Measurements from ENCODE around the gene GPR146.

Gene GPR146

DNA sequence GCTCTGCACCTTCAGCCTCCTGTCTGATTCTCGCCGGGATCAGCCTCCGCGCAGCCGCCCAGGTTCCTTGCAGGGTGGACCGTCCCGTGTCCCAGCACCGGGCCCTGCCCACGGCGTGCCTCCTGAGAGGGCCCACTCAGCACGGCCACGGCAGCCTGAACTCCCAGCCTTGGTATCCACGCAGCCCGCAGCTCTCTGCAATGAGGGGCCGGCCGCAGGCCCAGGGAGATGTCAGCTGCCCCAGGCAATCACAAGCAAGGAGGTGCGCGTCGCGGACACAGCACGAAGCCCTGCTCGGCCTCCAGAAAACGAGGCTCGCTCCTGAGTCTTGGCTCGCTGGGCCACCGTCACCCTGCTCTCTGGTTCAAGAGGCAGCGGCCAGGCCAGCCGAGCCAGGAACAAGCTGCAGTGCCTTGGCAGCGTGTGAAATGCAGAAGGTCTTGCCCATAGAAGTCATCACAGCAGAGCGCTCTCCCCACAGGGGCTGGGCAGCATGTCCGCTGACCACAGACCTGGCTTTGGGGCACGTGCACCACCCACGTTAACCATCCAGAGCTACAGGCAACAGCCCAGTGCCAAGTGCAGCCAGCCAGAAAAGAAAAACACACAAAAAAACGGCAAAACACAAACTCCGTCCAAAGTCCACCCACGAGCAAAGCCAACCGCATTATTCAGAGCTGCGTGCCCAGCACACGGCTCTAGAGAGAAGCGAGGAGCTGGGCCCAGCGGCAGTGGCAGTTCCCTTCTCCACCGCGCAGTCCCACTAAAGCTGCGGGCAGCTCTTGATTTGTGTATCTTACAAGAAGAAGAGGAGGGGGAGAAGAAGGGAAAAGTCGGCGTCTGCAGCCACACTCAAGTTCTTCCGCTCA, 57.5 kb downstream of the GPR146 start:
- no peak for TF ChIP-seq EZH2phosphoT487 (conservative IDR thresholded peaks at IDR 0.05; ENCODE audit: low read length)
- TF ChIP-seq, protein P1, sequence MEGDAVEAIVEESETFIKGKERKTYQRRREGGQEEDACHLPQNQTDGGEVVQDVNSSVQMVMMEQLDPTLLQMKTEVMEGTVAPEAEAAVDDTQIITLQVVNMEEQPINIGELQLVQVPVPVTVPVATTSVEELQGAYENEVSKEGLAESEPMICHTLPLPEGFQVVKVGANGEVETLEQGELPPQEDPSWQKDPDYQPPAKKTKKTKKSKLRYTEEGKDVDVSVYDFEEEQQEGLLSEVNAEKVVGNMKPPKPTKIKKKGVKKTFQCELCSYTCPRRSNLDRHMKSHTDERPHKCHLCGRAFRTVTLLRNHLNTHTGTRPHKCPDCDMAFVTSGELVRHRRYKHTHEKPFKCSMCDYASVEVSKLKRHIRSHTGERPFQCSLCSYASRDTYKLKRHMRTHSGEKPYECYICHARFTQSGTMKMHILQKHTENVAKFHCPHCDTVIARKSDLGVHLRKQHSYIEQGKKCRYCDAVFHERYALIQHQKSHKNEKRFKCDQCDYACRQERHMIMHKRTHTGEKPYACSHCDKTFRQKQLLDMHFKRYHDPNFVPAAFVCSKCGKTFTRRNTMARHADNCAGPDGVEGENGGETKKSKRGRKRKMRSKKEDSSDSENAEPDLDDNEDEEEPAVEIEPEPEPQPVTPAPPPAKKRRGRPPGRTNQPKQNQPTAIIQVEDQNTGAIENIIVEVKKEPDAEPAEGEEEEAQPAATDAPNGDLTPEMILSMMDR (IDR thresholded peaks at IDR 0.05; ENCODE audit: insufficient read depth, low read length, poor library complexity, severe bottlenecking) = no peak
- H3K36me3 ChIP-seq (ENCODE audit: low read length) = no peaks in the 10 kb centered on the region
- H3K9ac ChIP-seq (ENCODE audit: low read length) = no peak overlapping the region
- no peaks in the 10 kb centered on the region for H3K79me2 ChIP-seq (ENCODE audit: insufficient read depth, low read length)
- no peaks in the 10 kb centered on the region for H4K20me1 ChIP-seq (ENCODE audit: low read depth, low read length)
- H3K9me3 ChIP-seq (ENCODE audit: insufficient read depth, low read length) = no peaks in the 10 kb centered on the region
- H3K4me2 ChIP-seq (ENCODE audit: low read depth, low read length, poor library complexity, severe bottlenecking) = no peak overlapping the region
- H3K27ac ChIP-seq (ENCODE audit: low read depth, low read length) = no peak overlapping the region
- H3K27me3 ChIP-seq (ENCODE audit: low read length) = no peaks in the 10 kb centered on the region
- H3K4me3 ChIP-seq (ENCODE audit: insufficient read depth, low read length, poor library complexity, severe bottlenecking) = no peak overlapping the region
- H3F3A ChIP-seq (ENCODE audit: insufficient read depth) = no peaks in the 10 kb centered on the region
- no peak overlapping the region for H2AFZ ChIP-seq (ENCODE audit: low read depth, low read length, severe bottlenecking)
- no peaks in the 10 kb centered on the region for H3K9me2 ChIP-seq (replicated peaks; ENCODE audit: insufficient read depth, low read length)

DNA sequence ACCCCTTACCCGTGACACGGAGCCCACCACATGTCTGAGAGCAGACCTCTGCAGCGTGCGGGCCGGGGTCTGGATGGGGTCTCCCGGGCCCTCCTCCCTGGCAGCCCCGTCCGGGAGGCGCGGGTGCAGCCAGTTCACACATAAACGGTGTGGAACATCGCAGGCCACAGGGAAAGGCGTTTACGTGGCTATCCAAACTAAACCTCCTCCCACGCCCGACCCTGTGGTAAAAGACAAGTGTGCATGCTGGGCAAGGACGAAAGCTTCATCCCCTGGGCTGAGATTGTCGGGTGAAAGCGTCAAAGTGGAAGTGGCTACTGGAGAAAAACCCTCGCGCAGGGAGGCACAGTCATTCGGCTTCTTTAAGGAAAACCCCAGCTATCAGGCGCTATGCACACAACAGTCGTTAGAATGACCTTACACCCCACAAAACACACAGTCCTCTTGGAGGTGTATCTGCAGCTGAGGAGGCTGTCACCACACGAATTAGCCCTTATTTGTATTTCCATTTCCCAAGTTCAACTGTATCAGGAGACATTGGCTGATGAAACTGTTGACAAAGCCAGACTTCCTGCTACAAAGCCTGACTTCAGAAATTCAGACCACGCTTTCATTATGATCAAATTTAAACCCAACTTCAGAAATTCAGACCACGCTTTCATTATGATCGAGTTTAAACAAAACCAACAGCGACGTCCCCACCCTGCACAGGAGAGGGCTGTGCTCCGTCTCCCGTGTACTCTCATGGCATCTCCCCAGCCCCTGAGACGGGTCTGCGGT, 58.9 kb downstream of the GPR146 start:
- no peak overlapping the region for H3K9ac ChIP-seq (ENCODE audit: low read length)
- no peak overlapping the region for H3K4me3 ChIP-seq (ENCODE audit: insufficient read depth, low read length, poor library complexity, severe bottlenecking)
- H3K27me3 ChIP-seq (ENCODE audit: low read length) = no peaks in the 10 kb centered on the region
- H3K9me2 ChIP-seq (replicated peaks; ENCODE audit: insufficient read depth, low read length) = no peaks in the 10 kb centered on the region
- no peaks in the 10 kb centered on the region for H3F3A ChIP-seq (ENCODE audit: insufficient read depth)
- H3K9me3 ChIP-seq (ENCODE audit: insufficient read depth, low read length) = no peaks in the 10 kb centered on the region
- no peak overlapping the region for H3K4me2 ChIP-seq (ENCODE audit: low read depth, low read length, poor library complexity, severe bottlenecking)
- no peak for TF ChIP-seq EZH2phosphoT487 (conservative IDR thresholded peaks at IDR 0.05; ENCODE audit: low read length)
- TF ChIP-seq, protein P1 (IDR thresholded peaks at IDR 0.05; ENCODE audit: insufficient read depth, low read length, poor library complexity, severe bottlenecking) = no peak
- no peak overlapping the region for H3K27ac ChIP-seq (ENCODE audit: low read depth, low read length)
- H3K79me2 ChIP-seq (ENCODE audit: insufficient read depth, low read length) = no peaks in the 10 kb centered on the region
- no peak overlapping the region for H2AFZ ChIP-seq (ENCODE audit: low read depth, low read length, severe bottlenecking)
- H4K20me1 ChIP-seq (ENCODE audit: low read depth, low read length) = no peaks in the 10 kb centered on the region
- no peaks in the 10 kb centered on the region for H3K36me3 ChIP-seq (ENCODE audit: low read length)

DNA sequence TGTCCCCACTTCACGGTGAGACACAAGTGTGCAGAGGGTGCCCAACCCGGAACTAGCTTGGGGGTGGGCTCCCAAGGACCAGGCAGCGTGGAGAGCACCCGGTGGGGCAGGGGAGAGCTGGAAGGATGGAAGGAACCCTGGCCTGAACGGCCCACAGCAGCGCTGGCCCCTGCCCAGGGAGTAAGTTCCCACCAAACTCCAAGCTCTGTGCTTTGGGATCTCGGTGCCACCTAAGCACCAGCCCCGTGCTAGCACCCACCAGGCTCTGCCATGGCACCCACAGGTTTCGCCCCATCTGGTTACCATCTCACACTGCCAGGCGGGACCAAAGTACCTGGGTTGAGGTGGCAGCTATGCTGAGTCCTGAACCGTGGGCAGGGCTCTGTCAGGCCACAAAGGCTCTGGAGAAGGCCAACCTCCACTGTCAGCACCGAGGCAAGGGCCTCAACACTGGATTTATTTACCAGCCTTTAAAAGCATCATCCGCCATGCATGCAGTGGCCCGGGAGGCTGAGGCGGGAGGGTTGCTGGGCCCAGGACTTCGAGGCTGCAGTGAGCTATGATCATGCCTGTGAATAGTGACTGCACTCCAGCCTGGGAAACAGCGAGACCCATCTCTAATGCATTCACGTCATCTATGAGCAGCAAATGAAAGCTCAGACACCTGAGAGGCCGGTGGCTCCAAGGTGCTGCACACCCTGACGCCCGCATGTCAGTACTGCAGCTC, 59.6 kb downstream of the GPR146 start:
- H3K27me3 ChIP-seq (ENCODE audit: low read length) = no peaks in the 10 kb centered on the region
- H3K9ac ChIP-seq (ENCODE audit: low read length) = no peak overlapping the region
- H2AFZ ChIP-seq (ENCODE audit: low read depth, low read length, severe bottlenecking) = no peak overlapping the region
- TF ChIP-seq, protein P1 (IDR thresholded peaks at IDR 0.05; ENCODE audit: insufficient read depth, low read length, poor library complexity, severe bottlenecking) = no peak
- no peak for TF ChIP-seq EZH2phosphoT487 (conservative IDR thresholded peaks at IDR 0.05; ENCODE audit: low read length)
- no peaks in the 10 kb centered on the region for H3F3A ChIP-seq (ENCODE audit: insufficient read depth)
- no peak overlapping the region for H3K27ac ChIP-seq (ENCODE audit: low read depth, low read length)
- no peaks in the 10 kb centered on the region for H3K79me2 ChIP-seq (ENCODE audit: insufficient read depth, low read length)
- H3K36me3 ChIP-seq (ENCODE audit: low read length) = no peaks in the 10 kb centered on the region
- no peaks in the 10 kb centered on the region for H4K20me1 ChIP-seq (ENCODE audit: low read depth, low read length)
- no peaks in the 10 kb centered on the region for H3K9me2 ChIP-seq (replicated peaks; ENCODE audit: insufficient read depth, low read length)
- no peak overlapping the region for H3K4me2 ChIP-seq (ENCODE audit: low read depth, low read length, poor library complexity, severe bottlenecking)
- no peak overlapping the region for H3K4me3 ChIP-seq (ENCODE audit: insufficient read depth, low read length, poor library complexity, severe bottlenecking)
- no peaks in the 10 kb centered on the region for H3K9me3 ChIP-seq (ENCODE audit: insufficient read depth, low read length)
